Measurements from ENCODE around the gene ACCS. TPM values are rescaled to one million over a fixed set of nuclear protein-coding genes. Genes with fewer than 3 reads are reported as not detected.

The ACCS gene
- total RNA-seq, 4 donors from 2014 or later: 14.4 to 23.2 (median 20.1) TPM

GRCh38 chr11:44047931-44048431, 18.1 kb upstream of the ACCS start, which contains the start of gene ACCSL:
TSS of gene ACCSL (plus strand) at chr11:44047981. CDS start at chr11:44048037, 56 bp downstream.
- intact Hi-C loops (cut with DNase I): no loop called here
- Histone ChIP-seq H3K27ac (no peak within 1 kb of the TSS), H3K36me3 (no peaks in the 10 kb centered on the region), H3K4me1 (no peaks in the 10 kb centered on the region), H3K9me3 (no peaks in the 10 kb centered on the region), H3K27me3 (no peaks in the 10 kb centered on the region), H3K4me3 (replicated peaks in 1 of 3) (no peak within 1 kb of the TSS)
- 88 to 90% methylated on average over 9 to 11 of the region's 12 CpGs for WGBS, 2 donors
- no peak for TF ChIP-seq POLR2A (IDR thresholded peaks at IDR 0.05)
- TF ChIP-seq CTCF (IDR thresholded peaks at IDR 0.05): no peak
- no peak for DNase-seq

GRCh38 chr11:44049832-44050231, 16.2 kb upstream of the ACCS start:
- H3K4me3 ChIP-seq (replicated peaks in 1 of 3): no peak overlapping the region

DNA sequence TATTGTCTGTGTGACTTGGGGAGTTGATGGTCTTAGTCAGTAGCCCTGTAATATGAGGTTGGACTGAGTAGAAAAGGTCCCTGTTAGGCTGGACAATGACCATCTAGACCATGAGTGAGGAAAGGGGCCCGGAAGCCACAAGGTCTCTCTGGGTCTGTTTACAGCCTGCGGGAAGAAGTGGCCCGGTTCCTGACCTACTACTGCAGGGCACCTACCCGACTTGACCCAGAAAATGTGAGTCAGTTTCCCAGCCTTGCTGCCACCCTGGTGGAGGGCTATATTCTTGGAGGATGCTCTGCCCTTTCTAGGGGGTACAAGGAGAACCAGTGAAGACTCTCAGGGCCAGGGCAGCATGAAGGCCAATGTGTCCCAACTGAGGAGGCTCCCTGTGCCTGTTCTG, 14.9 kb upstream of the ACCS start:
- no peaks in the 10 kb centered on the region for H3K27me3 ChIP-seq
- H3K9me3 ChIP-seq: no peaks in the 10 kb centered on the region
- no peaks in the 10 kb centered on the region for H3K4me1 ChIP-seq
- H3K36me3 ChIP-seq: no peaks in the 10 kb centered on the region
- intact Hi-C loops (cut with DNase I): no loop called here
- no peak overlapping the region for H3K4me3 ChIP-seq (replicated peaks in 1 of 3)
- DNase-seq: no peak
- no peak overlapping the region for H3K27ac ChIP-seq
- WGBS, 2 donors: 91 to 98% methylated on average over 4 of the region's 4 CpGs
- TF ChIP-seq POLR2A (IDR thresholded peaks at IDR 0.05): no peak
- TF ChIP-seq CTCF (IDR thresholded peaks at IDR 0.05): no peak

More at GRCh38 chr11:44049832-44050231, 16.2 kb upstream of the ACCS start:
- Histone ChIP-seq H3K36me3 (no peaks in the 10 kb centered on the region), H3K9me3 (no peaks in the 10 kb centered on the region), H3K27ac (no peak overlapping the region), H3K27me3 (no peaks in the 10 kb centered on the region), H3K4me1 (no peaks in the 10 kb centered on the region)
- no peak for DNase-seq
- TF ChIP-seq POLR2A (IDR thresholded peaks at IDR 0.05) (no peak), CTCF (IDR thresholded peaks at IDR 0.05) (no peak)
- 81% methylated on average over 3 of the region's 3 CpGs for WGBS, 2 donors
- intact Hi-C loops (cut with DNase I): no loop called here

- intact Hi-C loops (cut with DNase I): no loop called here
- WGBS, 2 donors: 85 to 96% methylated on average over 6 of the region's 6 CpGs
These were observed 8.7 kb upstream of the ACCS start for GRCh38 chr11:44057340-44057739.

More at GRCh38 chr11:44057340-44057739, 8.7 kb upstream of the ACCS start:
- no peak overlapping the region for H3K4me3 ChIP-seq (replicated peaks in 1 of 3)
- no peaks in the 10 kb centered on the region for H3K36me3 ChIP-seq
- H3K27ac ChIP-seq: no peak overlapping the region
- no peak for DNase-seq
- H3K4me1 ChIP-seq: no peaks in the 10 kb centered on the region
- TF ChIP-seq POLR2A (IDR thresholded peaks at IDR 0.05) (no peak), CTCF (IDR thresholded peaks at IDR 0.05) (no peak)
- no peaks in the 10 kb centered on the region for H3K9me3 ChIP-seq
- H3K27me3 ChIP-seq: no peaks in the 10 kb centered on the region
